ENCODE data around the gene NKTR.
A peak's percentile ranks its signal among the peaks of the same experiment; 100 is the strongest.

Gene NKTR

DNA sequence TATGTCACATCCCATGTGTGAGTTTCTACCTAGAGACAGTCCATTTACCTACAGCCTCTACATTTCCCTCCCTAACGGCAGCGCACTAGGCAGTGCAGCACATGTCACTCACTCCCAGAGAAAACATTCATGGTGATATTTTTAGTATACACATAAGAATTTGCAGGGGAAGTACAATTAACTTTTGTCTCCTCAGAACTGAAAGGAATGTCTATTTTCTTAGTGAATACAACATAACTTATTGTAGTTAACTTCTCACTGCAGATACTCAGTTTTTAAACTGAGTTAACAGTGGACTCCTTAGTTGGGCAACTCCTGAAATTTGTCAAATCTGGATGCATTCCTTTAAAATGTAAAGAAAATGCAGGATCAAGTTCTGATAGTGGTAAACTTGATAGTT, 48.5 kb downstream of the NKTR start:
- no peak for TF ChIP-seq CREB1 (IDR thresholded peaks at IDR 0.05; ENCODE audit: low read depth)
- no peak for TF ChIP-seq TAF1 (IDR thresholded peaks at IDR 0.05; ENCODE audit: low read depth)
- TF ChIP-seq, protein P1, sequence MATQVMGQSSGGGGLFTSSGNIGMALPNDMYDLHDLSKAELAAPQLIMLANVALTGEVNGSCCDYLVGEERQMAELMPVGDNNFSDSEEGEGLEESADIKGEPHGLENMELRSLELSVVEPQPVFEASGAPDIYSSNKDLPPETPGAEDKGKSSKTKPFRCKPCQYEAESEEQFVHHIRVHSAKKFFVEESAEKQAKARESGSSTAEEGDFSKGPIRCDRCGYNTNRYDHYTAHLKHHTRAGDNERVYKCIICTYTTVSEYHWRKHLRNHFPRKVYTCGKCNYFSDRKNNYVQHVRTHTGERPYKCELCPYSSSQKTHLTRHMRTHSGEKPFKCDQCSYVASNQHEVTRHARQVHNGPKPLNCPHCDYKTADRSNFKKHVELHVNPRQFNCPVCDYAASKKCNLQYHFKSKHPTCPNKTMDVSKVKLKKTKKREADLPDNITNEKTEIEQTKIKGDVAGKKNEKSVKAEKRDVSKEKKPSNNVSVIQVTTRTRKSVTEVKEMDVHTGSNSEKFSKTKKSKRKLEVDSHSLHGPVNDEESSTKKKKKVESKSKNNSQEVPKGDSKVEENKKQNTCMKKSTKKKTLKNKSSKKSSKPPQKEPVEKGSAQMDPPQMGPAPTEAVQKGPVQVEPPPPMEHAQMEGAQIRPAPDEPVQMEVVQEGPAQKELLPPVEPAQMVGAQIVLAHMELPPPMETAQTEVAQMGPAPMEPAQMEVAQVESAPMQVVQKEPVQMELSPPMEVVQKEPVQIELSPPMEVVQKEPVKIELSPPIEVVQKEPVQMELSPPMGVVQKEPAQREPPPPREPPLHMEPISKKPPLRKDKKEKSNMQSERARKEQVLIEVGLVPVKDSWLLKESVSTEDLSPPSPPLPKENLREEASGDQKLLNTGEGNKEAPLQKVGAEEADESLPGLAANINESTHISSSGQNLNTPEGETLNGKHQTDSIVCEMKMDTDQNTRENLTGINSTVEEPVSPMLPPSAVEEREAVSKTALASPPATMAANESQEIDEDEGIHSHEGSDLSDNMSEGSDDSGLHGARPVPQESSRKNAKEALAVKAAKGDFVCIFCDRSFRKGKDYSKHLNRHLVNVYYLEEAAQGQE (IDR thresholded peaks at IDR 0.05; ENCODE audit: low read depth), result no peak
- TF ChIP-seq FOXM1 (IDR thresholded peaks at IDR 0.05; ENCODE audit: borderline replicate concordance, low read depth), result no peak
- no peak for TF ChIP-seq TCF12 (IDR thresholded peaks at IDR 0.05; ENCODE audit: low read depth)
- TF ChIP-seq YY1 (IDR thresholded peaks at IDR 0.05; ENCODE audit: low read depth), result no peak
- no peak for TF ChIP-seq RAD21 (IDR thresholded peaks at IDR 0.05; ENCODE audit: low read depth)
- TF ChIP-seq, protein P2, sequence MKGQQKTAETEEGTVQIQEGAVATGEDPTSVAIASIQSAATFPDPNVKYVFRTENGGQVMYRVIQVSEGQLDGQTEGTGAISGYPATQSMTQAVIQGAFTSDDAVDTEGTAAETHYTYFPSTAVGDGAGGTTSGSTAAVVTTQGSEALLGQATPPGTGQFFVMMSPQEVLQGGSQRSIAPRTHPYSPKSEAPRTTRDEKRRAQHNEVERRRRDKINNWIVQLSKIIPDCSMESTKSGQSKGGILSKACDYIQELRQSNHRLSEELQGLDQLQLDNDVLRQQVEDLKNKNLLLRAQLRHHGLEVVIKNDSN (IDR thresholded peaks at IDR 0.05), result no peak
- TF ChIP-seq EGR1 (IDR thresholded peaks at IDR 0.05), result no peak
- no peak for TF ChIP-seq TEAD4 (IDR thresholded peaks at IDR 0.05)
- no peak for TF ChIP-seq NFIC (IDR thresholded peaks at IDR 0.05)
- TF ChIP-seq, protein P3, sequence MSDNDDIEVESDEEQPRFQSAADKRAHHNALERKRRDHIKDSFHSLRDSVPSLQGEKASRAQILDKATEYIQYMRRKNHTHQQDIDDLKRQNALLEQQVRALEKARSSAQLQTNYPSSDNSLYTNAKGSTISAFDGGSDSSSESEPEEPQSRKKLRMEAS (IDR thresholded peaks at IDR 0.05), result no peak
- TF ChIP-seq ZBTB7A (IDR thresholded peaks at IDR 0.05; ENCODE audit: low read depth), result no peak
- TF ChIP-seq CEBPB (IDR thresholded peaks at IDR 0.05), result no peak
- TF ChIP-seq EP300 (IDR thresholded peaks at IDR 0.05; ENCODE audit: borderline replicate concordance), result no peak

DNA sequence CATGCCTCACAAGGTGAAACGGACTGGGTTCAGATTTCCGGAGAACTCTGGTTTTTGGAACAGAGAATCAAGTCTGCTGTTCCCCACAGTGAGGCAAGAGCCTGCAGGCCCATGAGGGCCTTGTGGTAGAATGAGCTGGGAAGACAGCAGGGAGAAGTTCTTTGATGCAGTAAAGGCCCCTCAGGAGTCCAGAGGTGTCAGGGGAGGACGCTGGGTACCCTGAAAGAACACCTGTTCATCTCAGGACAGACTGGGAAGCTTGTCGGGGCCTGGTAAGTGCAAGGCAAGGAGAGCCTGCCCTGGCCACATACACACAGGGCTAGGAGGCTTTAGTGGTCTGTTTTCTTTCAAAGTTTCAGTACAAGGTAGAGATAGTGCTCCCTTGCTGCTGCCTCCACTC, 49.3 kb downstream of the NKTR start:
- TF ChIP-seq EGR1 (IDR thresholded peaks at IDR 0.05) (no peak), CEBPB (IDR thresholded peaks at IDR 0.05) (no peak), ZBTB7A (IDR thresholded peaks at IDR 0.05; ENCODE audit: low read depth) (no peak), TCF12 (IDR thresholded peaks at IDR 0.05; ENCODE audit: low read depth) (no peak), YY1 (IDR thresholded peaks at IDR 0.05; ENCODE audit: low read depth) (no peak), FOXM1 (IDR thresholded peaks at IDR 0.05; ENCODE audit: borderline replicate concordance, low read depth) (no peak), TEAD4 (IDR thresholded peaks at IDR 0.05) (no peak), EP300 (IDR thresholded peaks at IDR 0.05; ENCODE audit: borderline replicate concordance) (no peak), NFIC (IDR thresholded peaks at IDR 0.05) (no peak), TAF1 (IDR thresholded peaks at IDR 0.05; ENCODE audit: low read depth) (no peak), RAD21 (IDR thresholded peaks at IDR 0.05; ENCODE audit: low read depth) (no peak), CREB1 (IDR thresholded peaks at IDR 0.05; ENCODE audit: low read depth) (no peak)
- TF ChIP-seq, protein P3 (IDR thresholded peaks at IDR 0.05), result no peak
- TF ChIP-seq, protein P1 (IDR thresholded peaks at IDR 0.05; ENCODE audit: low read depth), result no peak
- TF ChIP-seq, protein P2 (IDR thresholded peaks at IDR 0.05), result no peak

DNA sequence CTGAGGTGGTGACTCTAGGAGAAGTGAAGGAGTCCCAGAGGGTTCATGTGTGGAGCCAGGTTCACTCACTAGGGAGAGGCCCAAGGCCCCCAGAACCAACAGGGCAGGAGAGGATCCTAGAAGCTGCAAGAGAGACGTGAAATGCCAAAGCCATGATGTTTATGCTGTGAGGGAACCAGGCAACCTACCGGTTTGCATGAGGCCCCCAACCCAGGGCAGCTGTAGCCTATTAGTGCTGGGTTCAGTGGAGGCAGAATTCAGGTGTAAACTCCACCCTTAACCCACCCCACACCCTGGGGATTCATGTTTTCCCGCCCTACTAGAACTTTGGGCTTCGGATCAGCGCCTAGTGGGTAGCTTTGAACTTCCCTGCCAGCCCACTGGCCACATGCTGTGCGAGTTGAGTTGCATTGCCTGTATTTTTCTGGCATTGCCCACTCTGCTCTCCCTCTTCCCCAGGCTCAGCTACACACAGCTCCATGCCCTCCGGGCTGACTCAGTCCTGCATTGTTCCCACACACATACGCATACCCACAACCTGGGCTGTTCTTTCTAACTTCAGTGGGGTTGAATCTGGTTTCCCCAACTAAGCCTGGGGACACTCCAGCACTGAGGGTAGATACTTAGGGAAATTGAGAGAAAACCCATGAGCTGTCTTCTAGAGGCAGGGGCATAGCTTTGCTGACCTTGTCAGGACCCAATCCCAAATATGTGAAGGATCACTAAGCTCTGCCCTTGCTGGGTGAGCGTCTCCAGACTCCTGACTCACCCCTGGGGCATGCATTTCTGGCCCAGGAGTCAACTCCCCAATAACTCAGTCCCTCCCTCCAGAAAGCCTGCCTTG, 51.0 kb downstream of the NKTR start:
- TF ChIP-seq CREB1 (IDR thresholded peaks at IDR 0.05; ENCODE audit: low read depth), result no peak
- 0 out of 2 replicates have a peak, but pooled peaks have one; percentile 23 for TF ChIP-seq TCF12 (IDR thresholded peaks at IDR 0.05; ENCODE audit: low read depth)
- no peak for TF ChIP-seq EGR1 (IDR thresholded peaks at IDR 0.05)
- TF ChIP-seq TEAD4 (IDR thresholded peaks at IDR 0.05), result no peak; the same call in none of the 2 replicates
- no peak for TF ChIP-seq CEBPB (IDR thresholded peaks at IDR 0.05)
- TF ChIP-seq FOXM1 (IDR thresholded peaks at IDR 0.05; ENCODE audit: borderline replicate concordance, low read depth), result no peak
- no peak for TF ChIP-seq TAF1 (IDR thresholded peaks at IDR 0.05; ENCODE audit: low read depth)
- TF ChIP-seq, protein P1 (IDR thresholded peaks at IDR 0.05; ENCODE audit: low read depth), result no peak
- TF ChIP-seq, protein P2 (IDR thresholded peaks at IDR 0.05), result no peak
- TF ChIP-seq, protein P3 (IDR thresholded peaks at IDR 0.05), result no peak
- TF ChIP-seq NFIC (IDR thresholded peaks at IDR 0.05), result 0 out of 2 replicates have a peak, but pooled peaks have one; percentile 4
- TF ChIP-seq EP300 (IDR thresholded peaks at IDR 0.05; ENCODE audit: borderline replicate concordance), result peak; percentile 45; the same call in 1 of the 2 replicates
